Brain microvascular endothelial cell (primary cell): Measurements from ENCODE around the gene ANKRD34C.

ENCODE experiments used
- DNase-seq: peaks from one replicate; pipeline ENCODE4 v3.0.0-alpha.2; 2020
- H3K27ac ChIP-seq: fragments of 250-450 bp; sonication (Bioruptor Pico); 2 replicates; pipeline ENCODE4 v1.5.1; 2020; ENCODE audit warnings: mild to moderate bottlenecking, moderate library complexity
- H3K27me3 ChIP-seq: fragments of 250-450 bp; sonication (Bioruptor Pico); replicated peaks from 2 replicates; pipeline ENCODE4 v1.5.1; 2020; ENCODE audit warnings: mild to moderate bottlenecking
- H3K36me3 ChIP-seq: fragments of 250-450 bp; sonication (Bioruptor Pico); replicated peaks from 2 replicates; pipeline ENCODE4 v1.5.1; 2020; ENCODE audit warnings: mild to moderate bottlenecking
- H3K4me3 ChIP-seq: 2 replicates; pipeline ENCODE4 v1.5.1; 2011; ENCODE audit warnings: low read depth, mild to moderate bottlenecking, control low read depth, low read length, moderate library complexity
- in situ Hi-C: cut with HindIII; loops from 2 replicates; pipeline ENCODE4 v1.10.0; 2017; ENCODE audit warnings: low sequenced_read_pairs, low pct_ligation_motif_present
- TF ChIP-seq, protein P1 (sequence below): IDR thresholded peaks from 2 replicates; pipeline ENCODE4 v1.5.1; 2011; ENCODE audit warnings: low read depth, mild to moderate bottlenecking, moderate library complexity, low read length, control low read depth, inconsistent platforms; ENCODE audit errors: missing control alignments

Gene ANKRD34C

DNA sequence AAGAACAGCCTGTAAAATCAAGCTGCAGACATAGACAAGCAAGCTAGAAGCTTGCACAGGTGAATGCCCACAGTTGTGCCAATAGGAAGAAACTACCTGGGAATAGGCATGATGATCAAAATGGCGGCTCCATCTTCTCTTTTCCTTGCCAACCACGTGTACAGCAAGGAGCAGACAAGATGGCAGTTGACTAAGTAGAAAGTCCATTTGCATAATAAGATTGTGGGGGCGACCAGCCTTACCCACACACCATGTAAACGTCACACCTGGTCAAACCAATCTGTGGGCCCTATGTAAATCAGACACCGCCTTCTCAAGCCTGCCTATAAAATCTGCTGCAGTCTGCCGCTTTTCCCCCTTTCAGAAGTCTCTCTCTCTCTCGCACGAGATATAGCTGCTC, 25.1 kb upstream of the ANKRD34C start:
- in situ Hi-C loops: no loop called here
- no peak overlapping the region for H3K4me3 ChIP-seq
- no peak for DNase-seq

DNA sequence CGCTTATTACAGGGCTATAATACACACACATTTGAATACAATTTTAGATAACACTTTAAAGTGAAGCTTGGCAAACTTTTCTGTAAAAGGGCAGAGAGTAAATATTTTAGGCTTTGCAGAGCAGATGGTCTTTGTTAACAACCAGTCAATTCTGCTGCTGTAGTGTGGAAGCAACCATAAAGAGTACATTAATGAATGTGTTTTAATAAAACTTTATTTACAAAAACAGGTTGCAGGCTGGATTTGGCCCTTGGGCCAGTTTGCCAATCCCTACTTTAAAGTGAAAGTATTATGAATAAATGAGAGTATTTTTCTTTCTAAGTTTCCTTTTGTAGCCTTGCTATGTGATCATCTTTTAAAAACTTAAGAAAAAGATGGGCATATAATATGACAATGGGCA, 20.7 kb upstream of the ANKRD34C start:
- in situ Hi-C loops: no loop called here
- Histone ChIP-seq H3K27me3 (no peaks in the 10 kb centered on the region), H3K27ac (no peak overlapping the region)

More for the DNA sequence above, 25.1 kb upstream of the ANKRD34C start:
- TF ChIP-seq, protein P1, sequence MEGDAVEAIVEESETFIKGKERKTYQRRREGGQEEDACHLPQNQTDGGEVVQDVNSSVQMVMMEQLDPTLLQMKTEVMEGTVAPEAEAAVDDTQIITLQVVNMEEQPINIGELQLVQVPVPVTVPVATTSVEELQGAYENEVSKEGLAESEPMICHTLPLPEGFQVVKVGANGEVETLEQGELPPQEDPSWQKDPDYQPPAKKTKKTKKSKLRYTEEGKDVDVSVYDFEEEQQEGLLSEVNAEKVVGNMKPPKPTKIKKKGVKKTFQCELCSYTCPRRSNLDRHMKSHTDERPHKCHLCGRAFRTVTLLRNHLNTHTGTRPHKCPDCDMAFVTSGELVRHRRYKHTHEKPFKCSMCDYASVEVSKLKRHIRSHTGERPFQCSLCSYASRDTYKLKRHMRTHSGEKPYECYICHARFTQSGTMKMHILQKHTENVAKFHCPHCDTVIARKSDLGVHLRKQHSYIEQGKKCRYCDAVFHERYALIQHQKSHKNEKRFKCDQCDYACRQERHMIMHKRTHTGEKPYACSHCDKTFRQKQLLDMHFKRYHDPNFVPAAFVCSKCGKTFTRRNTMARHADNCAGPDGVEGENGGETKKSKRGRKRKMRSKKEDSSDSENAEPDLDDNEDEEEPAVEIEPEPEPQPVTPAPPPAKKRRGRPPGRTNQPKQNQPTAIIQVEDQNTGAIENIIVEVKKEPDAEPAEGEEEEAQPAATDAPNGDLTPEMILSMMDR: no peak
- Histone ChIP-seq H3K36me3 (no peaks in the 10 kb centered on the region), H3K27me3 (no peaks in the 10 kb centered on the region), H3K27ac (no peak overlapping the region)

DNA sequence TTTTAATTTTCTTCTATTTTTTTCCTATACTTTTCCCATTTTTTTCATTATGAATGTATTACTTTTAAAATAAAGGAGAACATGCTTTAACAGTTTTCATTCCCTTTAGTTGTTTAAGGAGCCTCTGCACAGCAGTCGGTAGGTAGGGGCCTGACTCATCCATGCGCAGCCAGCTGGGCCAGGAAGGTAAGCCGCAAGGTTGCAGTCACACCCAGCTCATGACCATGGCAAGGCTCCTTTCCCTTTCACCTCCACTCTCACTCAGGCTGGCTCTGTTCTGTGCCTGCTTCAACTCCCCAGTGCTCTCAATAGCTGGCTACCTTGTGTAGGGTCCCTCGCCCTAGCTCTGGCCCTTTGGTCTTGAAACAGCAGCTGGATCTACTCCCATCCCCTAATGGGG, 17.4 kb upstream of the ANKRD34C start:
- Histone ChIP-seq H3K4me3 (no peak overlapping the region), H3K27me3 (no peaks in the 10 kb centered on the region), H3K36me3 (no peaks in the 10 kb centered on the region), H3K27ac (no peak overlapping the region)
- in situ Hi-C loops: no loop called here
- no peak for DNase-seq
- TF ChIP-seq, protein P1: no peak

More for the DNA sequence above, 20.7 kb upstream of the ANKRD34C start:
- Histone ChIP-seq H3K36me3 (no peaks in the 10 kb centered on the region), H3K4me3 (no peak overlapping the region)
- DNase-seq: no peak
- TF ChIP-seq, protein P1: no peak

DNA sequence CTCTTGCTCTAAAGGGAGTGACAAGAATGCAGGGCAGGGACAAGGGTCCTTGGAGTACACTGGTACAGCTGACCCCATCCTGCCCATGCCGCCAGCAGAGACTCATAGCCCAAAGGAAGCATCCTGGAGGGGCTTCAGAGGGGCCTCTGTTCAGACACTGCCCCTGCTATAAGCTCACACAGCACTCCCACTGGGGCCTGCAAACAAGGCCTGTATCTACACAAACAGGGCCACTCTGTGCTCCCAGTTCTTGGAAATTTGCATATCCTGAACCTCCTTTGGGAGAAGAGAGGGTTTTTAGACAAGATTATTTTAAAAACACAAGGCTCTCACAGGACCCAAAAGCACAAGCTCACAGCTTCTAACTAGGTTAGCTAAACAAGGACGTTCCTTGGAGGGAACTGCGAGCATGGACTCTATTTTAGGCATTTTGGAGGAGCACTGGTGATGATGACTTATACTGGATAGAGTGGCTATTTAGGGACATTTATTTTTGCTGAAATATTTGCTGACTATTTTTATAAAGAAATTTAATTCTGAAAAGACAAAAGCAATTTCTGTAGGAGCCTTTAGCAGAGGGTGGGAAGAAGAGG, 16.4 kb upstream of the ANKRD34C start:
- TF ChIP-seq, protein P1: no peak
- Histone ChIP-seq H3K4me3 (no peak overlapping the region), H3K27ac (no peak overlapping the region), H3K27me3 (no peaks in the 10 kb centered on the region), H3K36me3 (no peaks in the 10 kb centered on the region)
- in situ Hi-C loops: no loop called here
- no peak for DNase-seq

GRCh38 chr15:79283252-79284048, 928 bp downstream of the ANKRD34C start:
- TF ChIP-seq, protein P1: no peak
- no peak overlapping the region for H3K27ac ChIP-seq
- in situ Hi-C loops: no loop called here
- H3K36me3 ChIP-seq: no peaks in the 10 kb centered on the region
- peak; percentile 18 for DNase-seq
- H3K4me3 ChIP-seq: no peak overlapping the region
- peaks cover 23% of the 10 kb centered on the region for H3K27me3 ChIP-seq
